Gastroesophageal sphincter (tissue), 4 donors: Measurements from ENCODE around the gene CENPB. TPM values are rescaled to one million over a fixed set of nuclear protein-coding genes. Genes with fewer than 3 reads are reported as not detected.
"Not testable (repeated sequence)": the region's sequence is repeated elsewhere in the genome, so short reads cannot be mapped to it uniquely, and the experiment has no call there.

ENCODE experiments used
- ATAC-seq: fragments of 150-250 bp; one replicate; pipeline ENCODE4 v1.9.1; 2016; ENCODE audit warnings: mild to moderate bottlenecking, moderate library complexity
- H3K27ac ChIP-seq, 4 donors: fragments of 200-600 bp; sonication (generic) in 3 of 4; 1 replicate in 3 of 4; 2 replicates in 1 of 4; pipeline ENCODE4 v1.5.1; 2016 to 2019
- H3K27me3 ChIP-seq: fragments of 200-600 bp; sonication (generic); one replicate; pipeline ENCODE4 v1.5.1; 2019
- H3K36me3 ChIP-seq, 2 donors: fragments of 200-600 bp; sonication (generic); one replicate each; pipeline ENCODE4 v1.5.1; 2019; ENCODE audit warnings: control low read depth in 1 of 2
- H3K4me1 ChIP-seq, 3 donors: fragments of 200-600 bp; sonication (generic); 1 replicate in 2 of 3; 2 replicates in 1 of 3; pipeline ENCODE4 v1.5.1; 2016 to 2019; ENCODE audit warnings: control low read depth in 2 of 3
- H3K4me3 ChIP-seq, 2 donors: fragments of 200-600 bp; sonication (generic); one replicate each; pipeline ENCODE4 v1.5.1; 2019; ENCODE audit warnings: mild to moderate bottlenecking in 1 of 2, moderate library complexity in 1 of 2
- H3K9me3 ChIP-seq, 3 donors: fragments of 200-600 bp; sonication (generic); one replicate each; pipeline ENCODE4 v1.5.1; 2017 to 2019; ENCODE audit warnings: control low read depth in 2 of 3
- CTCF ChIP-seq, 4 experiments: fragments of 200-600 bp in 2 of 4; fragments of 450-650 bp in 2 of 4; sonication (generic) in 1 of 4; IDR thresholded peaks; one replicate each; pipeline ENCODE4 v1.5.1; 2017 to 2019; ENCODE audit warnings: antibody characterized with exemption in 4 of 4, mild to moderate bottlenecking in 2 of 4, moderate library complexity in 2 of 4
- EP300 ChIP-seq: sonication (generic); formaldehyde crosslinking; IDR thresholded peaks from one replicate; pipeline ENCODE4 v1.6.1; 2017; ENCODE audit warnings: antibody characterized with exemption, mild to moderate bottlenecking
- POLR2A ChIP-seq, 2 donors: fragments of 450-650 bp; IDR thresholded peaks; one replicate each; pipeline ENCODE4 v1.6.1; 2017; ENCODE audit warnings: antibody characterized with exemption in 2 of 2, mild to moderate bottlenecking in 2 of 2, moderate library complexity in 1 of 2
- POLR2AphosphoS5 ChIP-seq: sonication (generic); formaldehyde crosslinking; IDR thresholded peaks from one replicate; pipeline ENCODE4 v1.6.1; 2017; ENCODE audit warnings: antibody characterized with exemption
- WGBS, 2 donors: methylation state at CpG; one replicate each; pipeline ENCODE4 v1.1.5; 2018; ENCODE audit warnings: low coverage in 1 of 2; 5-methylcytosine and 5-hydroxymethylcytosine counted together
- total RNA-seq, 4 donors: library from RNA; depleted of rRNA; stranded (reverse); fragments of >200 nt; gene quantifications; one replicate each; pipeline ENCODE4 v1.1.0, GENCODE V29; 2016

Gene CENPB
- total RNA-seq, 4 donors from 2014 or later: 134 to 200 (median 139) TPM

GRCh38 chr20:3795511-3796468 is 9.2 kb upstream of the CENPB start, which contains the start of gene CDC25B:
Gene CDC25B, plus strand, starts transcription at chr20:3796310. Its CDS starts 222 bp downstream, at chr20:3796532.
- peak within 1 kb of the TSS; percentile 92 to 99 (median 96) for H3K27ac ChIP-seq
- H3K4me3 ChIP-seq: peak within 1 kb of the TSS; percentile 80 to 93
- H3K36me3 ChIP-seq: peaks cover 0 to 31% of the 10 kb centered on the region in 2 donors
- H3K9me3 ChIP-seq: no peaks in the 10 kb centered on the region
- 1% methylated on average over 13 of the region's 69 CpGs; no CpG with 5 or more reads in 1 of the 2 donors for WGBS, 2 donors
- peaks cover 0 to 61% (median 30%) of the 10 kb centered on the region in 3 donors for H3K4me1 ChIP-seq
- peak; percentile 96 for ATAC-seq
- TF ChIP-seq CTCF (IDR thresholded peaks at IDR 0.05) (peak in 3 of 4 experiments; percentile 48 to 79 (median 75)), EP300 (no peak), POLR2A (IDR thresholded peaks at IDR 0.05) (peak; percentile 54 to 55), POLR2AphosphoS5 (peak; percentile 72)
- H3K27me3 ChIP-seq: no peaks in the 10 kb centered on the region

- Histone ChIP-seq H3K4me1 (peaks cover 0 to 52% (median 30%) of the 10 kb centered on the region in 3 donors), H3K4me3 (peak overlapping the region in 1 of 2 donors; percentile 80), H3K27ac (peak overlapping the region; percentile 92 to 99 (median 96)), H3K27me3 (no peaks in the 10 kb centered on the region), H3K36me3 (peaks cover 0 to 22% of the 10 kb centered on the region in 2 donors), H3K9me3 (no peaks in the 10 kb centered on the region)
- WGBS, 2 donors: 75 to 80% methylated on average over 1 to 10 of the region's 25 CpGs
- TF ChIP-seq POLR2AphosphoS5: no peak
- TF ChIP-seq POLR2A (IDR thresholded peaks at IDR 0.05): no peak
- no peak for TF ChIP-seq CTCF (IDR thresholded peaks at IDR 0.05)
- no peak for TF ChIP-seq EP300
- no peak for ATAC-seq
These were observed 8.3 kb upstream of the CENPB start for GRCh38 chr20:3794701-3795420.

- not testable (repeated sequence) for H3K4me3 ChIP-seq, H3K9me3 ChIP-seq, ATAC-seq, H3K27me3 ChIP-seq
- H3K4me1 ChIP-seq: peaks cover 0 to 46% (median 25%) of the 10 kb centered on the region in 3 donors
- H3K27ac ChIP-seq: peak overlapping the region in 2 of 4 donors; percentile 96 to 99
- 100% methylated on average over 1 of the region's 3 CpGs; no CpG with 5 or more reads in 1 of the 2 donors for WGBS, 2 donors
- peaks cover 0 to 16% of the 10 kb centered on the region in 2 donors for H3K36me3 ChIP-seq
These were observed 7.6 kb upstream of the CENPB start for GRCh38 chr20:3794168-3794567.

GRCh38 chr20:3789201-3789600 is 2.7 kb upstream of the CENPB start:
- peak overlapping the region in 1 of 4 donors; percentile 22 for H3K27ac ChIP-seq
- not testable (repeated sequence) for ATAC-seq

GRCh38 chr20:3788685-3789155 is 2.2 kb upstream of the CENPB start:
- Histone ChIP-seq H3K36me3 (peaks cover 0 to 10% of the 10 kb centered on the region in 2 donors), H3K4me3 (no peak overlapping the region), H3K9me3 (no peaks in the 10 kb centered on the region), H3K4me1 (peaks cover 2 to 43% (median 25%) of the 10 kb centered on the region in 3 donors), H3K27me3 (no peaks in the 10 kb centered on the region), H3K27ac (peak overlapping the region in 1 of 4 donors; percentile 22)
- no peak for TF ChIP-seq CTCF (IDR thresholded peaks at IDR 0.05)
- TF ChIP-seq POLR2A (IDR thresholded peaks at IDR 0.05): no peak
- no peak for TF ChIP-seq POLR2AphosphoS5
- TF ChIP-seq EP300: no peak
- no peak for ATAC-seq
- WGBS, 2 donors: 54 to 100% methylated on average over 1 to 4 of the region's 4 CpGs

More at GRCh38 chr20:3789201-3789600, 2.7 kb upstream of the CENPB start:
- 85 to 90% methylated on average over 4 of the region's 4 CpGs for WGBS, 2 donors
- H3K36me3 ChIP-seq, H3K4me3 ChIP-seq, H3K27me3 ChIP-seq, H3K9me3 ChIP-seq: not testable (repeated sequence)
- H3K4me1 ChIP-seq: peaks cover 2 to 38% (median 20%) of the 10 kb centered on the region in 3 donors
